Pancreas (tissue), 10 donors: ENCODE data around the gene LPO. TPM values are rescaled to one million over a fixed set of nuclear protein-coding genes. Genes with fewer than 3 reads are reported as not detected.

ENCODE experiments used
- ATAC-seq, 4 donors: fragments of 200-7000 bp; cut with Tn5 transposase; one replicate each; pipeline versions ENCODE4 v1.8.0 to v1.9.1; 2020; ENCODE audit warnings: mild to moderate bottlenecking in 4 of 4, moderate library complexity in 4 of 4
- DNase-seq, 6 donors: peaks; one replicate each; pipeline ENCODE4 v3.0.0-alpha.2; 2020
- FAIRE-seq: peaks from 2 replicates; lab custom pipeline; 2012; peaks lifted over from hg19 to GRCh38; lab: Jason Lieb, UNC
- H3K27ac ChIP-seq, 4 donors: fragments of 200-600 bp; sonication (generic); 1 replicate in 3 of 4; 2 replicates in 1 of 4; pipeline versions ENCODE4 v1.5.0 to v1.8.0; 2020
- H3K27me3 ChIP-seq, 4 donors: fragments of 200-600 bp; one replicate each; pipeline ENCODE4 v1.8.0; 2021
- H3K36me3 ChIP-seq, 3 donors: fragments of 200-600 bp; sonication (generic) in 1 of 3; one replicate each; pipeline versions ENCODE4 v1.5.0 to v1.8.0; 2020 to 2021
- H3K4me1 ChIP-seq, 3 donors: fragments of 200-600 bp; one replicate each; pipeline ENCODE4 v1.8.0; 2021
- H3K4me3 ChIP-seq, 4 donors: fragments of 200-600 bp; sonication (generic) in 2 of 4; one replicate each; pipeline versions ENCODE4 v1.5.0 to v1.8.0; 2020 to 2021
- H3K9me3 ChIP-seq, 4 donors: fragments of 200-600 bp; one replicate each; pipeline ENCODE4 v1.8.0; 2021
- CTCF ChIP-seq, 4 donors: fragments of 200-600 bp; sonication (generic) in 3 of 4; IDR thresholded peaks; one replicate each; pipeline versions ENCODE4 v1.5.0 to v1.8.0; 2021; ENCODE audit warnings: antibody characterized with exemption in 4 of 4
- WGBS, 2 donors: extraction: QIAGEN DNeasy Blood & Tissue Kit; methylation state at CpG; one replicate each; pipeline ENCODE4 v1.1.7; 2013; 5-methylcytosine and 5-hydroxymethylcytosine counted together
- intact Hi-C, 3 donors: fragments of 100-400 bp; cut with DNase I; formaldehyde crosslinking; loops; one replicate each; pipeline versions ENCODE4 v1.11.1 to v1.14.2; 2022
- polyA plus RNA-seq, 2 donors: library from polyadenylated mRNA; stranded (reverse); fragments of 200-250 nt; gene quantifications; one replicate each; pipeline ENCODE4 v1.2.3, GENCODE V29; 2013
- total RNA-seq, 6 donors: library from RNA; stranded (reverse); fragmentation: NEBNext Ultra II Directional in 4 of 6; extraction: Animal tissue kit (Norgen Biotek cat#: 25700) in 4 of 6; gene quantifications; one replicate each; pipeline versions ENCODE4 v1.2.1 to v1.2.4, GENCODE V29; 2021 to 2023
- donor health status: healthy with polysubstance abuse.
- donor health status: DM: no; HTN: no; CAD: no; lungs with moderate emphysema.
- donor health status: DM: no; HTN: no; CAD: no.
- donor health status: control.
- donor health status: control.
- donor health status: Bipolar disorder and iron deficiency.
- donor health status: DM: yes; HTN: yes; CAD: no.
- donor health status: DM: no; HTN: no; CAD: no.
- donor health status: DM: no; HTN: no; CAD: no.
- donor health status: DM: yes; HTN: yes; CAD: no.

Gene LPO
- total and polyA plus RNA-seq, 8 donors: 0.08 to 0.23 TPM; not detected in 6

- DNase-seq (no peak), FAIRE-seq (no peak), ATAC-seq (no peak)
- Histone ChIP-seq H3K27ac (no peak overlapping the region), H3K36me3 (no peaks in the 10 kb centered on the region), H3K4me1 (no peaks in the 10 kb centered on the region), H3K9me3 (no peaks in the 10 kb centered on the region), H3K27me3 (no peaks in the 10 kb centered on the region), H3K4me3 (no peak overlapping the region)
- no peak for TF ChIP-seq CTCF (IDR thresholded peaks at IDR 0.05)
- intact Hi-C loops: loop anchor here in 1 of 3 donors (10.0 kb wide), 1 partner anchor 144 kb away; no protein-coding TSS in a partner anchor
- 76 to 91% methylated on average over 6 of the region's 6 CpGs for WGBS, 2 donors
Measured at GRCh38 chr17:58300336-58300735, 62.0 kb downstream of the LPO start.

- Histone ChIP-seq H3K4me1 (no peaks in the 10 kb centered on the region), H3K27ac (no peak overlapping the region), H3K27me3 (no peaks in the 10 kb centered on the region), H3K4me3 (no peak overlapping the region), H3K36me3 (no peaks in the 10 kb centered on the region), H3K9me3 (no peaks in the 10 kb centered on the region)
- intact Hi-C loops: loop anchor here in 1 of 3 donors (10.0 kb wide), 1 partner anchor 143 kb away; no protein-coding TSS in a partner anchor
- WGBS, 2 donors: 86 to 91% methylated on average over 16 of the region's 16 CpGs
- FAIRE-seq: no peak
- DNase-seq: no peak
- ATAC-seq: no peak
- no peak for TF ChIP-seq CTCF (IDR thresholded peaks at IDR 0.05)
Measured at GRCh38 chr17:58301504-58302150, 63.2 kb downstream of the LPO start.

- intact Hi-C loops: loop anchor here in 1 of 3 donors (10.0 kb wide), 1 partner anchor 142 kb away; no protein-coding TSS in a partner anchor
- Histone ChIP-seq H3K4me1 (no peaks in the 10 kb centered on the region), H3K9me3 (no peaks in the 10 kb centered on the region), H3K4me3 (no peak overlapping the region), H3K27ac (no peak overlapping the region), H3K36me3 (no peaks in the 10 kb centered on the region), H3K27me3 (no peaks in the 10 kb centered on the region)
- TF ChIP-seq CTCF (IDR thresholded peaks at IDR 0.05): no peak
- 80 to 93% methylated on average over 8 to 9 of the region's 9 CpGs for WGBS, 2 donors
- FAIRE-seq (no peak), ATAC-seq (no peak), DNase-seq (no peak)
Measured at GRCh38 chr17:58302171-58302918, 64.0 kb downstream of the LPO start.

- Histone ChIP-seq H3K27me3 (no peaks in the 10 kb centered on the region), H3K27ac (no peak overlapping the region), H3K9me3 (no peaks in the 10 kb centered on the region), H3K4me3 (no peak overlapping the region), H3K4me1 (no peaks in the 10 kb centered on the region), H3K36me3 (no peaks in the 10 kb centered on the region)
- WGBS, 2 donors: 77 to 83% methylated on average over 9 of the region's 9 CpGs
- intact Hi-C loops: loop anchor here in 1 of 3 donors (10.0 kb wide), 1 partner anchor 142 kb away; no protein-coding TSS in a partner anchor
- no peak for TF ChIP-seq CTCF (IDR thresholded peaks at IDR 0.05)
- FAIRE-seq (no peak), ATAC-seq (no peak), DNase-seq (no peak)
Measured at GRCh38 chr17:58302919-58303585, 64.7 kb downstream of the LPO start.
